Immature natural killer cell (primary cell): ENCODE measurements around the gene AVL9. TPM values are rescaled to one million over a fixed set of nuclear protein-coding genes. Genes with fewer than 3 reads are reported as not detected.

Experiments used
- DNase-seq, 3 donors: peaks; one replicate each; pipeline ENCODE4 v3.0.0; 2022; ENCODE audit warnings: mixed read lengths in 1 of 3
- H3K27ac Mint-ChIP-seq, 6 donors: one replicate each; pipeline ENCODE4 v1.8.0; 2020; ENCODE audit warnings: mixed read lengths in 6 of 6, mild to moderate bottlenecking in 5 of 6, inconsistent platforms in 4 of 6, moderate library complexity in 3 of 6
- H3K27me3 Mint-ChIP-seq, 3 donors: one replicate each; pipeline ENCODE4 v1.8.0; 2020 to 2021; ENCODE audit warnings: low read depth in 3 of 3, mild to moderate bottlenecking in 3 of 3, mixed read lengths in 3 of 3, moderate library complexity in 3 of 3, inconsistent platforms in 1 of 3
- H3K36me3 Mint-ChIP-seq, 3 donors: one replicate each; pipeline ENCODE4 v1.8.0; 2020; ENCODE audit warnings: mixed read lengths in 3 of 3, inconsistent platforms in 2 of 3, mild to moderate bottlenecking in 2 of 3
- H3K4me1 Mint-ChIP-seq, 2 donors: one replicate each; pipeline ENCODE4 v1.8.0; 2020; ENCODE audit warnings: inconsistent platforms in 2 of 2, mild to moderate bottlenecking in 2 of 2, mixed read lengths in 2 of 2, moderate library complexity in 1 of 2
- H3K4me3 Mint-ChIP-seq, 5 donors: one replicate each; pipeline ENCODE4 v1.8.0; 2020; ENCODE audit warnings: mild to moderate bottlenecking in 5 of 5, mixed read lengths in 5 of 5, inconsistent platforms in 3 of 5, moderate library complexity in 3 of 5
- H3K9me3 Mint-ChIP-seq, 6 donors: one replicate each; pipeline ENCODE4 v1.8.0; 2020; ENCODE audit warnings: mild to moderate bottlenecking in 6 of 6, mixed read lengths in 6 of 6, inconsistent platforms in 4 of 6, moderate library complexity in 3 of 6
- polyA plus RNA-seq, 3 donors: library from polyadenylated mRNA; unstranded; fragments of 300-500 nt; fragmentation: Illumina TruSeq; gene quantifications; one replicate each; pipeline ENCODE4 v1.2.3, GENCODE V29; 2021

AVL9 gene
- polyA plus RNA-seq, 3 donors from 2014 or later = 8.4 to 14.5 (median 9.3) TPM

- Mint-ChIP-seq H3K9me3 (no peaks in the 10 kb centered on the region), H3K27ac (peak overlapping the region in 1 of 6 donors; percentile 44), H3K4me3 (no peak overlapping the region), H3K36me3 (no peaks in the 10 kb centered on the region), H3K4me1 (peaks cover 55 to 81% of the 10 kb centered on the region in 2 donors), H3K27me3 (peaks cover 0 to 1% (median 0%) of the 10 kb centered on the region in 3 donors)
- no peak for DNase-seq
These were observed 36.1 kb downstream of the AVL9 start for GRCh38 chr7:32531402-32531801.

- Mint-ChIP-seq H3K27me3 (no peaks in the 10 kb centered on the region), H3K27ac (peak overlapping the region in 2 of 6 donors; percentile 44 to 53), H3K36me3 (no peaks in the 10 kb centered on the region), H3K9me3 (no peaks in the 10 kb centered on the region), H3K4me3 (no peak overlapping the region), H3K4me1 (peaks cover 56 to 79% of the 10 kb centered on the region in 2 donors)
- no peak for DNase-seq
These were observed 36.8 kb downstream of the AVL9 start for GRCh38 chr7:32532086-32532485.

- Mint-ChIP-seq H3K36me3 (no peaks in the 10 kb centered on the region), H3K4me1 (peaks cover 57 to 77% of the 10 kb centered on the region in 2 donors), H3K9me3 (no peaks in the 10 kb centered on the region), H3K27me3 (no peaks in the 10 kb centered on the region), H3K4me3 (no peak overlapping the region), H3K27ac (peak overlapping the region in 1 of 6 donors; percentile 81)
- no peak for DNase-seq
These were observed 37.4 kb downstream of the AVL9 start for GRCh38 chr7:32532716-32533115.

GRCh38 chr7:32533276-32534029 is 38.2 kb downstream of the AVL9 start:
- Mint-ChIP-seq H3K27ac (peak overlapping the region; percentile 55 to 89 (median 78)), H3K4me1 (peaks cover 51 to 75% of the 10 kb centered on the region in 2 donors)

GRCh38 chr7:32535162-32535702 is 39.9 kb downstream of the AVL9 start:
- peaks cover 57 to 77% of the 10 kb centered on the region in 2 donors for H3K4me1 Mint-ChIP-seq
- no peak overlapping the region for H3K4me3 Mint-ChIP-seq
- no peaks in the 10 kb centered on the region for H3K36me3 Mint-ChIP-seq
- H3K9me3 Mint-ChIP-seq = no peaks in the 10 kb centered on the region
- H3K27ac Mint-ChIP-seq = peak overlapping the region in 3 of 6 donors; percentile 23 to 48 (median 30)
- DNase-seq = no peak
- H3K27me3 Mint-ChIP-seq = peaks cover 0 to 1% (median 0%) of the 10 kb centered on the region in 3 donors

More at GRCh38 chr7:32533276-32534029, 38.2 kb downstream of the AVL9 start:
- Mint-ChIP-seq H3K9me3 (no peaks in the 10 kb centered on the region), H3K27me3 (no peaks in the 10 kb centered on the region), H3K36me3 (no peaks in the 10 kb centered on the region), H3K4me3 (peak overlapping the region in 4 of 5 donors; percentile 3 to 61 (median 34))
- peak; percentile 5 to 37 (median 11) for DNase-seq

- Mint-ChIP-seq H3K27ac (no peak overlapping the region), H3K27me3 (peaks cover 0 to 1% (median 0%) of the 10 kb centered on the region in 3 donors), H3K36me3 (no peaks in the 10 kb centered on the region), H3K4me3 (no peak overlapping the region), H3K9me3 (no peaks in the 10 kb centered on the region), H3K4me1 (peaks cover 60 to 81% of the 10 kb centered on the region in 2 donors)
- no peak for DNase-seq
These were observed 40.7 kb downstream of the AVL9 start for GRCh38 chr7:32536016-32536415.

- no peak for DNase-seq
- Mint-ChIP-seq H3K4me1 (peaks cover 60 to 77% of the 10 kb centered on the region in 2 donors), H3K4me3 (no peak overlapping the region), H3K27me3 (peaks cover 0 to 1% (median 0%) of the 10 kb centered on the region in 3 donors), H3K9me3 (no peaks in the 10 kb centered on the region), H3K36me3 (no peaks in the 10 kb centered on the region), H3K27ac (peak overlapping the region in 1 of 6 donors; percentile 64)
These were observed 41.3 kb downstream of the AVL9 start for GRCh38 chr7:32536585-32536984.

- Mint-ChIP-seq H3K27me3 (peaks cover 0 to 1% (median 0%) of the 10 kb centered on the region in 3 donors), H3K4me1 (peaks cover 49 to 68% of the 10 kb centered on the region in 2 donors), H3K4me3 (no peak overlapping the region), H3K36me3 (no peaks in the 10 kb centered on the region), H3K9me3 (no peaks in the 10 kb centered on the region), H3K27ac (peak overlapping the region in 1 of 6 donors; percentile 40)
- no peak for DNase-seq
These were observed 42.5 kb downstream of the AVL9 start for GRCh38 chr7:32537760-32538159.

- peak overlapping the region in 3 of 6 donors; percentile 22 to 55 (median 24) for H3K27ac Mint-ChIP-seq
- H3K9me3 Mint-ChIP-seq = no peaks in the 10 kb centered on the region
- no peak for DNase-seq
- H3K4me3 Mint-ChIP-seq = no peak overlapping the region
- H3K27me3 Mint-ChIP-seq = peaks cover 0 to 1% (median 0%) of the 10 kb centered on the region in 3 donors
- no peaks in the 10 kb centered on the region for H3K36me3 Mint-ChIP-seq
- H3K4me1 Mint-ChIP-seq = peaks cover 45 to 66% of the 10 kb centered on the region in 2 donors
These were observed 44.1 kb downstream of the AVL9 start for GRCh38 chr7:32539366-32539765.

GRCh38 chr7:32539919-32540531 is 44.7 kb downstream of the AVL9 start:
- no peak for DNase-seq
- H3K9me3 Mint-ChIP-seq = no peaks in the 10 kb centered on the region
- H3K4me3 Mint-ChIP-seq = peak overlapping the region in 1 of 5 donors; percentile 6
- H3K36me3 Mint-ChIP-seq = no peaks in the 10 kb centered on the region
- H3K27ac Mint-ChIP-seq = peak overlapping the region; percentile 22 to 68 (median 28)
- peaks cover 44 to 63% of the 10 kb centered on the region in 2 donors for H3K4me1 Mint-ChIP-seq
- H3K27me3 Mint-ChIP-seq = peaks cover 0 to 1% (median 0%) of the 10 kb centered on the region in 3 donors

GRCh38 chr7:32542595-32542994 is 47.3 kb downstream of the AVL9 start:
- Mint-ChIP-seq H3K4me3 (no peak overlapping the region), H3K4me1 (peaks cover 31 to 51% of the 10 kb centered on the region in 2 donors), H3K27ac (peak overlapping the region in 1 of 6 donors; percentile 8), H3K27me3 (peaks cover 0 to 1% (median 0%) of the 10 kb centered on the region in 3 donors), H3K9me3 (no peaks in the 10 kb centered on the region), H3K36me3 (peaks cover 0 to 10% (median 5%) of the 10 kb centered on the region in 3 donors)
- no peak for DNase-seq

- Mint-ChIP-seq H3K4me3 (no peak overlapping the region), H3K27ac (no peak overlapping the region), H3K27me3 (no peaks in the 10 kb centered on the region), H3K36me3 (peaks cover 17 to 32% (median 19%) of the 10 kb centered on the region in 3 donors), H3K9me3 (no peaks in the 10 kb centered on the region), H3K4me1 (peaks cover 10 to 16% of the 10 kb centered on the region in 2 donors)
- no peak for DNase-seq
These were observed 64.2 kb downstream of the AVL9 start for GRCh38 chr7:32559480-32559879.

- Mint-ChIP-seq H3K9me3 (no peaks in the 10 kb centered on the region), H3K4me1 (peaks cover 11 to 21% of the 10 kb centered on the region in 2 donors), H3K36me3 (peaks cover 13 to 27% (median 15%) of the 10 kb centered on the region in 3 donors), H3K27me3 (no peaks in the 10 kb centered on the region), H3K27ac (peak overlapping the region in 3 of 6 donors; percentile 5 to 51 (median 23)), H3K4me3 (no peak overlapping the region)
- DNase-seq = no peak
These were observed 64.8 kb downstream of the AVL9 start for GRCh38 chr7:32560075-32560474.

- Mint-ChIP-seq H3K27me3 (no peaks in the 10 kb centered on the region), H3K36me3 (peaks cover 11 to 26% (median 13%) of the 10 kb centered on the region in 3 donors), H3K4me3 (no peak overlapping the region), H3K9me3 (no peaks in the 10 kb centered on the region), H3K27ac (peak overlapping the region in 4 of 6 donors; percentile 50 to 76 (median 68)), H3K4me1 (peaks cover 11 to 21% of the 10 kb centered on the region in 2 donors)
- no peak for DNase-seq
These were observed 66.3 kb downstream of the AVL9 start for GRCh38 chr7:32561613-32562012.
